Fibroblast of skin of right biceps (primary cell): Measurements from ENCODE around the gene COL4A2.
"Not testable (repeated sequence)": the region's sequence is repeated elsewhere in the genome, so short reads cannot be mapped to it uniquely, and the experiment has no call there.

Source experiments
- DNase-seq: peaks from one replicate; pipeline ENCODE4 v3.0.0-alpha.2; 2013

COL4A2 gene

DNA sequence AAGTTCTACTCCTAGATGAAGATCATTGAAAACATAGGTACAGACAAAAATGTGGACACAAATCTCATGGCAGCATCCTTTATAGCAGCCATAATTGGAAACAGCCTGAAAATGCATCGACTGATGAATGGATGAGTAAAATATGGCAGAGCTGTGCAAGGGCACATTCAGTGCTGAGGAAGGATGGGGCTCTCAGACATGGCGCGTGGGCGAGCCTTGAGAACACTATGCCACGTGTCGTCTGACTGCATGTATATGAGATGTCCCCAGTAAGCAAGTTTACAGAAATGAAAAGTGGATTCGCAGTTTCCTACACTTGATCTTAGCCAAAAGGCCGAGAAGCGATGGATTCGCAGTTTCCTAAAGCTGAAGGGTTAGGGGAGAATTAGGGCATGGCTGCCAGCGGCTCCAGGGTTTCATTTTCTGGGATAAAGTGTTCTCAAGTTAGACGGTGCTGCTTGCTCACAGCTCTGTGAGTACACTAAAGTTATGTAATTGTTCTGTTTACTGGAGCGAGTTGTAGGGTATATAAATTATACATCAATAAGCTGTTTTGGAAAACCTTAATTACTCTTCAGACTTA is 176.4 kb downstream of the COL4A2 start:
- DNase-seq, result no peak

DNA sequence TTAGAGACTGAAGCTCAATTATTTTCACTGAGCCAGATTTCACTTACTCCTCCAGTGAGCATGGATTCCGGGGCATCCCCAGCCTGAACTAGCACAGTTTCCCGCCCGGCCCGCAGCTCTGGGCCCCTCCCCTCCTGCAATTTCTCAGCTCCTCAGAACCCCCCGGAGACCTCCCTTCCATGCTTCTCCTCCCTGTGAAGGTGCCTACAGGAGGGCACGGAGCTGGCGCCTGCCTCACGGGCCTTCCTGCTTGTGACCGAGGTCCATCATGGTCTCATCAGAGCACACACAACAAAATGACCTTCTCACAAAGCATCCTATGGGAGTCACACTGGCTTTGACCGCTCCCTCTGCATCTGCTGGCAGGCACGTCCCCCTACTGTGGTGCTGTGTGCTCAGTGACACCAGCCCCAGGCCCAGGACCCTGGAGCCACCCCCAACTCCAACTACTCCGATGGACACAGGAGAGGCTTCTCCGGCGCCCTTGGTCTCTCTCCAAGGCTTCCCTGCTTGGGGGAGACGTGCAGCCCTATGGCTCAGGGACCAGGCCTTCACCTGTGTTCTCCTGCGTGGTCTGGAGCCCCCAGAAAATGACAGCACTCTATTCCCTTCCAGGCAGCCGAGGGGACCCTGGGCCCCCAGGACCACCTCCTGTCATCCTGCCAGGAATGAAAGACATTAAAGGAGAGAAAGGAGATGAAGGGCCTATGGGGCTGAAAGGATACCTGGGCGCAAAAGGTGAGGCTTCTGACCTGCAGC is 177.4 kb downstream of the COL4A2 start:
- no peak for DNase-seq

DNA sequence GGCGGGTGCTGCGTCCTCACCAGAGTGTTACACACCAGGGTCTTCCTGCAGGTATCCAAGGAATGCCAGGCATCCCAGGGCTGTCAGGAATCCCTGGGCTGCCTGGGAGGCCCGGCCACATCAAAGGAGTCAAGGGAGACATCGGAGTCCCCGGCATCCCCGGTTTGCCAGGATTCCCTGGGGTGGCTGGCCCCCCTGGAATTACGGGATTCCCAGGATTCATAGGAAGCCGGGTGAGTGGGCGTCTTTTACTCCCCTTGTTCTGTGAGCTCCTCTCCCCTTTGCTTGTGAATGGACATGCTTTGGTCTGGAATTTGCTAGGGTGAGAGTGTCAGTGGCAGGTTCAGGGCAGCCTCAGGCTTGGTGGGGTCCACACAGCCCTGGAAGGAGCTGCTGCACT is 178.5 kb downstream of the COL4A2 start:
- peak; percentile 69 for DNase-seq

DNA sequence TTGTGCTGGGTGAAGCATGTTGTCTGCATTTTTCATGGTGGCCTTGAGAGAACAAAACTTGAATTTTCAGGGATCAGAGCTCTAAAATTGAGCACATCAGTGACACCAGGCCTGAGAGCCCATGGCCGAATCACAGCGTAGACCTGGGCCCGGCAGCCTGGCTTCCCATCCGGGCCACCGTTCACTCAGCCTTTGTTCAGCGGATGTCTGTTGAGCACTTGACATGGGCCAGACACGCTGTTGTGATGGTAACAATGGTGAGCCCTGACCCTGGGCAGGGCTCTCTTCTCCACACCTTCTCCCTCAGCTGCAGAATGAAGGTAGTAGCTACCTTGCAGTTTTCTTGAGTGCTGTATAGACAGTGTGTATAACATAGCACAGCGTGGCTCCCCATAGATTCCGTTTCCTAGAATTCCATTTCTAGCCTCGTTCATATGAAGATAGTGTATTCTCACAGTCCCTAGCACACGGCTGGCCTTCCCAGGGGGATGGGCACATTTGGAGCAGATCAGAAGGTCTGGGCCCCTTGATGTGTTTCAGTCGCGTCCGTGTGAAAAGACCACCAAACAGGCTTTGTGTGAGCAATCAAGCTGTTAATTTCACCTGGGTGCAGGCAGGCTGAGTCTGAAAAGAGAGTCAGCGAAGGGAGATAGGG is 179.1 kb downstream of the COL4A2 start:
- DNase-seq, result no peak

DNA sequence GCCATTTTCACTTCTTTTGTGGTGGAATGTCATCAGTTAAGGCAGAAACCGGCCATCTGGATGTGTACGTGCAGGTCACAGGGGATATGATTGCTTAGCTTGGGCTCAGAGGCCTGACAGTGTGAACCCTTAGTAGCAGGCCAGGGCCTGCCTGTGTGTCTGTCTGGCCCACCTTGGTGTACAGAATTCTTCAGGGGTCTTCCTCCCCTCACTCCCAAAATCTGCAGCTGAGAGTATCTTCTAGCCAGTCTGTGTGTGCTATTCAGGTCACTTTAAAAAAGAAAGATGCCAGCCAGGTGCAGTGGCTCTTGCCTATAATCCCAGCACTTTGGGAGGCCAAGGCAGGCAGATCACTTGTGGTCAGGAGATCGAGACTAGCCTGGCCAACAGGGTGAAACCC is 179.8 kb downstream of the COL4A2 start:
- DNase-seq, result not testable (repeated sequence)

DNA sequence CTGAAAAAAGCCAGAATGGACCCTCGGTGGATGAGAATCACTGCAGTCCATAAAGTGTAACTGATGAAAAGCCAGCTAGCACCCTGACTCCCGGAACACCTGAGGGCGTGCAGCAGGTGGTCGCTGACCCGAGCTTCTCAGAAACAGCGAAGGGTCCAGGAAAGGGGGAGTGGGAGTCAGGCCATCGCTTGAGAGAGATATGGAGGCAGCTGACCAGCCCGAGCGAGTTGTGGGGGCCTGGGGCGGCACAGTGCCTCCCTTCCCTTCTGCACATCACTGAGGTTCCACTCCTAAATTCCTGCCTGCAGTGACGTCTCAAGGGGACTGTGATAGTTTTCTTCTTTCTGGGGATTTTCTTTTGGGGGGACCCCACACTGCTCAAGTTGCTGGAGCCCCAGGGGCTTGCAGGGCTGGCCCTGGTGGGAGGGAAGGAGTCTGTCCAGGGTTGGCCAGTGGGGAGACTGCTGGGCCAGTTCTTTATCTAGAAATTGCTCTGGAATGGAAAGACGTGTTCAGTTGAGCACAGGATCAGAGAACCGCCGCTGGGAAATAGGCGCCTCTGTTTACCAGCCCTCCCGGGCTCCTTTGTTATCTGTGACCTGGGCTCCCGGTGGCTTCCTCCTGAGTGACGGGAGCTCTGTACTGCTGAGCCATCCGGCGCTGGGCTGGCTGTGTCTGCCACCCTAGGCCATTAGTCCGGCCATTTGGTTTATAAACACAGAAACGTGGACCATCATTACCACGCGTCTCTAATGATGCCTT is 183.1 kb downstream of the COL4A2 start:
- DNase-seq, result no peak

DNA sequence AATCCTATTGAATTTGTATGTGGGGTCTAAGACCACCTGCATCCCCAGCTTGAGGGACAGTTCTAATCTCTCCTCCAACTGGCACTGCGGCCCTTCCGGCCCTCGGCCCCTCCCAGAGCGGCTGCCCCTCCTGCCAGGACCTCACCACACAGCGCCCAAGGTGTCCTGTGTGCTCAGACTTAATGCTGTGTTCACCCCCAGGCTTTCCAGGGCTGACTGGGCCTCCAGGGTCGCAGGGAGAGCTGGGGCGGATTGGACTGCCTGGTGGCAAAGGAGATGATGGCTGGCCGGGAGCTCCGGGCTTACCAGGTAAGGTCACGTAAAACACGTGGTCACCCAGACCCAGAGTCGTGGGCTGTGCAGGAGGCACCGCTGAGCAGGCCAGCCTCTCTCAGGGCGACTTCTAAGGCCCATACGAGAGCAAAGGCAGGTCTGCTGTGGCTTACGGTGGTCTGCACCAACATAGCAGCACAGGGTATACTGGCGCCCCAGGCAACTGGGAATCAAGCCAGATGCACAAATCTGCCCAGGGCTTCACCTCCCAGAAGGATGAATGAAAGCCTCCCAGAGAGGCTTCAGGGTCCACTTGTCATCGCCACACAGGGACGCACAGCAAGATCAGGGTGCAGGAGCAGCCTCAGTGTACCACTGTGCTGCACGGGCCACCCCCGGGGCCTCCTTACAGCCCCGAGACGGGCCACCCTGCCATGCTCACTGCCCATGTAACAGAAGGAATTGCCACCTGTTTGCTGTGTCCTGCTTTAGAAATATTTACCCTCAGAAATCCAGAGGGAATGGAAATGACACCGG is 185.0 kb downstream of the COL4A2 start:
- no peak for DNase-seq

DNA sequence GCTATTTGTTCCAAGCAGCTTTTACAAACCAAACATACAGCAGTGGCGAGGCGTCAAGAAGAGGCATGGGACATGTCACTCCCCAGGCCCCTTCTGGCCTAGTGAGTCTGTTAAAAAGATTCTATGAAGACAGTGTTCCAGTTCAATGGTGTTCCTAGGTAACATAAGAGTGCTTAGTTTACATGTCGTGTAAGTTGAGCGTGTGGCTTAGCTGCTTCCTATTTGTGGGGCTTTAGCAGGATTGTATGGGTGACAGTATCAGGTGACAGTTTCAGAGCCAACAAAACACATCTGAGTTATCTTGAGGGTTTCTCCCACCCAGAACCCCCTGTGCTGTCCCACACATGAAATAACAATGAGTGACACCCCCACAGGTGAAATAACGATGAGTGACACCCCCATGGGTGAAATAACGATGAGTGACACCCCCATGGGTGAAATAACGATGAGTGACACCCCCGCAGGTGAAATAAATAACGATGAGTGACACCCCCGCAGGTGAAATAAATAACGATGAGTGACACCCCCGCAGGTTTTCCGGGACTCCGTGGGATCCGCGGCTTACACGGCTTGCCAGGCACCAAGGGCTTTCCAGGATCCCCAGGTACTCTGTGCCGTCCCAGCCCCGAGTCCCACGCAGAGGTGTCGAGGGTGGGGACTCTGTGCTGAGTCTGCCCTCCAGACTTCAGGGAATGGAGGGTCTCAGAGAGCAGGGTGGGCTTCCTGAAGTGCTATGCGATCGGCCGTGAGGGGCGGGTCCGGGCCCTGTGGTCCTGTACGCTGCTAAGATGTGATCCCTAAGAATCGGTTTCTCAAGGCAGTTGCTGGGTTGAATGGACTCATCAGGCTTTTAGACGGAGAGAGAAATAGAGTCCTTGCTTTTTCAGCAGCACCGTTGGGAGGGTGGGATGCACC is 185.9 kb downstream of the COL4A2 start:
- no peak for DNase-seq

DNA sequence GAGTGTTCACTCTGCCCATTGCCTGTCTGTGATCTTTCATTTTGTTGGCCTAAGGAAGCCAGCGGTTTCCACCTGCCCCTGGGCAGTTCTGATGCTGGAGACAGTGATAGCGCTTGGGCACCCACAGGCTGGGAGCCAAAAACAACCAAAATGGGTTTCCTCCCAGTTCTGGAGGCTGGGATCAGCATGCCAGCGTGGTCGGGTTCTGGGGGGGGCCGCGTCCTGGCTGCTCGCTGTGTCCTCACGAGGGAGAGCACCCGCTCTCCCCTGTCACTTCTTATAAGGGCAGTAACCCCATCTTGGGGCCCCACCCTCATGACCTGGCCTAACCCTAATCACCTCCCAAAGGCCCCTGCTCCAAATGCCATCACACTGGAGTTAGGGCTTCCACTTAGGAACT is 186.5 kb downstream of the COL4A2 start:
- DNase-seq, result no peak

DNA sequence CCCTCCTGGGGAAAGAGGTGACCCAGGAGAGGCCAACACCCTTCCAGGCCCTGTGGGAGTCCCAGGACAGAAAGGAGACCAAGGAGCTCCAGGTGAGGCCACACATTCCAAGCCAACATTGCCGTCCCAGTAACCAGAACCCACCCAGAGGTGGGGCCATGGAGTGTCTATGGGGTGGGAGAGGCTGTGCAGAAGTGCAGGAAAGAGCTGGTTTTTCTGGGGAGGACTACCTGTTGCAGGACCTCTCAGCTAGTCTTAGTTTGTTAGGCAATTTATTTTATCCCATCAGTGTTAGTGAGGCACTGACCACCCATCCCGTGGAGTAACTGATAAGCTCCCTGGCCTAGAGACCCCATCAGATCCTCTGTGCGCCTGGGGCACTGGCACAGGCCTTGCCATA is 188.3 kb downstream of the COL4A2 start:
- DNase-seq, result no peak

DNA sequence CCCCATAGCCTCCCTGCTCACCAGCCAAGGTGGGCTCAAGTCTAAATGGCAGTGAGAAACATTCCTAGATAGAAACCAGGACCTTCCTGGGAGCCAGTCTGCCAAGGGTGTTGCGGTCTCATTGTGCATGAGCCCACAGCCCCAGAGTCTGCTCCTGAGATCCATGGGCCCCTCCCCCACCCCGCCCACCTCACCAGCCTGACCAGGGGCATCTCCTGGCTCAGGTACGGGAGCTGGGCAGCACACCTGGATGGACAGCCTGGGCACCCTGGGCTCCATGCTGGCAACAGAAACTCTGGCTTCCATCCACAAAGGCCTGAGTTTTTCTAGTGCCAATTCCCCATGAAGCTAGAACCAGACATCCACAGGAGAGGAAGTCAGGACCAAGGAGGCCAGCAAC is 188.8 kb downstream of the COL4A2 start:
- DNase-seq, result no peak

DNA sequence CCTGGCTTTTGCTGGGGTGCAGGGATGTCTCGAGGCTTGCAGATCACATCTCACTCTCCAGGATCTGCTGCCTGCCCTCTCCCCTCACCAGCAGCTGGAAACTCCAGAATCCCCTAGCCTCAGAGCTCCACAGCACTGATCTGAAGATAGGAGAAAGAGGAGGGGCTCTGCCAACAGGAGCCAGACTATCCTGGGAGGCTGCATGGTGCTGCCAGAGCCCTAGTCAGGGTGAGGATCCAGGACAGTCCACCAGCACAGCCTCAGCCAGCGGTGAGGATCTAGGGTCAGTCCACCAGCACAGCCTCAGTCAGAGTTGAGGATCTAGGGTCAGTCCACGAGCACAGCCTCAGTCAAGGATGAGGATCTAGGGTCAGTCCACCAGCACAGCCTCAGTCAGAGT is 189.2 kb downstream of the COL4A2 start:
- no peak for DNase-seq

DNA sequence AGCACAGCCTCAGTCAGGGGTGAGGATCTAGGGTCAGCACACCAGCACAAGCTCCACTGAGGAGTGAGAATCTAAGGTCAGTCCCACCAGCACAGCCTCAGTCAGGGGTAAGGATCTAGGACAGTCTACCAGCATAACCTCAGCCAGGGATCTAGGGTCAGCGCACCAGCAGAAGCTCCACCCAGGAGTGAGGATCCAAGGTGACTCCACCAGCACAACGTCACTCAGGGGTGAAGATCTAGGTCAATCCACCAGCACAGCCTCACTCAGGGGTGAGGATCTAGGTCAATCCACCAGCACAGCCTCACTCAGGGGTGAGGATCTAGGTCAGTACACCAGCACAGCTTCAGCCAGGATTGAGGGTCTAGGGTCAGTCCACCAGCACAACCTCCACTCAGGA is 189.9 kb downstream of the COL4A2 start:
- DNase-seq, result no peak

DNA sequence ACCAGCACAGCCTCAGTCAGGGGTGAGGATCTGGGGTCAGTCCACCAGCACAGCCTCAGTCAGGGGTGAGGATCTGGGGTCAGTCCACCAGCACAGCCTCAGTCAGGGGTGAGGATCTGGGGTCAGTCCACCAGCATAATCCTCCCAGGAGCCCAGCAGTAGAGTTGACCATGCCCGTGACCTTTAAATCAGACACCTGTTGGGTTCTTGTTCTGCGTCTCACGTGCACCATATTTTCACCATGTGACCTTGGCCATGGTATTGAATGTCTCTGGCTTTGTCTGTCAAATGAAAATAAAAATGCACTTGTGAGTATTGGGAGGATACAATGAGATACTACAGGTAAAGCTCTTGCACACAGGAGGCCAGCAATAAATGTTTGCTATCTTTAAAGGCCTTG is 190.8 kb downstream of the COL4A2 start:
- DNase-seq, result not testable (repeated sequence)

DNA sequence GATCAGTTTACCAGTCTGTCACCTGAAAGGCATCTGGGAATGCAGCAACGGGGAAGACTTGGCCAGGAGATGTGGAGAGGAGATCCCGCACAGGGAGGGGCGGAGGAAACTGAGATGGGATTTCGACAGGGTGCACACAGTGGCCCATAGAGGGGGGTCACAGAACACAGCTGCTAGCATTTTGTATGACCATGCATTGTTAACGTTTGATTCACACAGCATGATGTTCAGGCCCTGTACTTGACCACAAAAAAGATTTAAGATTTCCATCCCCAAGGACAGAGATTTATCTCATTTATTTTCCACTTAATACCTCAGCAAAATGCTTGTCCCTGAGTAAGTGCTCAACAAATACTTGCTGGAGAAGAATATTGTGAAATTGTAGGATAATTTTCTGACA is 191.2 kb downstream of the COL4A2 start:
- peak; percentile 13 for DNase-seq

DNA sequence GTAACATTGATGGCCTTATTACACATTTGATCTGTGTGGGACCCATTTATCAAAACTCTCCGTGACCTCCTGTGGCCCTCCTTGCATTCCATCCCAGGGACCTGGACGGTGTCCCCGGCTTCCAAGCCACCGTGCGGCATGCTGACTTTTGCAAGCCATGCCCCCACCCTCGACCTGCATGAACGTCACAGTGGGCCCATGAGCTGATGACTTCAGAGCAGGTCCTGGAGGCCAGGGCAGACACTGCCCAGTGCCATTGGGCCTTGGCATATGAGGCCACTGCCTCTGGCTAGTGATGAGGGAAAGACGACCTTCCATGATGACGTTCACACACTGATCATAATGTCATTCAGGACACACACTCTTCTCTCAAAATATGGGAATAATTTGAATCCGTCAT is 191.7 kb downstream of the COL4A2 start:
- no peak for DNase-seq

DNA sequence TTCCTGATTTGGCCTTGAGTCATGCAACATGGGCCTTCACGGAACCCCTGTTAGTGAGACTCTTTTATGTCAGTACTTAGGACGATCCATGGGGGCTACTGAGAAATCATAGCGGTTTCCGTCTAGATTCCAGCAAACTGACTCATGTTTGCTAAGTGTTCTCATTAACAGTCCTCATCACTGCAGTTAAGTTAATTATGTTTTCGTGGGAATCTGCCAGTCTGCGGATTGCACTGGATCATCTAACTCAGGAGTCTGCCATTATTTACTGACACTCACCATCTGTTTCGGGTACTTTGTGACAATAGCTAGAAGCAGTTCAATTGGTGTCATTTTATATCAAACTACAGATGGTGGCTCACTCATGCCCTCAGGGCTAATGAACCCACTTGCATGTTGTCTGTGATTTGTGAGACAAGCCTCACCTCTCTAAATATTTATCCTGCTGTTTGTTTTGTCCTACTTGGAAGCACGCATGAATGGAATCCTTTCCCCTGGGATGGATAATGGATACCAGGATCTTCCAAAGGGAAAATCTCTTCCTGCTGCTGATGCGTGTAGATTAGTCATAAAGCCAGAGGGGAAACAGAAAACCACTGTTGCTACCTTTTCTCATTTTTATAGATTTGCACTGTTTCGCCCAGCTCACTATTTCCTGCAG is 192.7 kb downstream of the COL4A2 start:
- peak; percentile 83 for DNase-seq

DNA sequence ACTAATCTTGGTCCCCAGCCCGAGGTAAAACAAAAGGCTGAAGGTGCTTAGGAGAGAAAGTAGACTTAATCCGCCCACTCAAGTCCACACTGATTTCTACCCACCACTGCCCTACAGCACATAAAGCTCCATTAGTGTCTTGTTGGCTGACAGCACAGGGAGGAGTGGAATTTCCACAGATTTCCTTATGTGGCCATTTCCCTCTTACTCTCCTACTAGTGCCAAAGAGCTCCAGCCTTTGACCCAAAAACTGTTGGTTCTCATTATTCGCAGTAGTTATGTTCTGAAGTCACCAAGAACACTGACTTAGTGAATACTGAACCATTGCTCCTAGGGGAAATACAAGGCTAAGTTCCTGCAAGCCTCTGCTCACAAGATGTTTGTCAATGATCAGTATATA is 193.3 kb downstream of the COL4A2 start:
- no peak for DNase-seq

DNA sequence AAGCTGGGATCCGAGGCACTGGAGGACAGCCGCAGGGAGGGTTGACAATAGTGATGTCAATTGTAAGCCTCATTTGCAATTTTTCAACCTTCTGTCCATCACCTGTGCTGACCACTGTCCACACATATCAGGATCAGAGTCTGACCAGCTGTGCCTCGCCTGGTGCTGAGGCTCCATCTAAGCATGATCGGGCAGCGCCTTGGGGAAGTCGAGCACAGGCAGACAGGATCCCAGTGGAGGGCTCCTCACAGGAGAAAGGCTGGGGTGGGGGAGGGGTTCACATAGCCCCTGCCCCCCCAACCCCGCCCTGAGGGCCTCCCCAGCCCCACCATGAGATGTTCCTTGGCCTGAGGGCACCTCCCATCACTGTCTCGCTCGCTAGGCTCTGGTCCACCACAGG is 194.1 kb downstream of the COL4A2 start:
- no peak for DNase-seq

DNA sequence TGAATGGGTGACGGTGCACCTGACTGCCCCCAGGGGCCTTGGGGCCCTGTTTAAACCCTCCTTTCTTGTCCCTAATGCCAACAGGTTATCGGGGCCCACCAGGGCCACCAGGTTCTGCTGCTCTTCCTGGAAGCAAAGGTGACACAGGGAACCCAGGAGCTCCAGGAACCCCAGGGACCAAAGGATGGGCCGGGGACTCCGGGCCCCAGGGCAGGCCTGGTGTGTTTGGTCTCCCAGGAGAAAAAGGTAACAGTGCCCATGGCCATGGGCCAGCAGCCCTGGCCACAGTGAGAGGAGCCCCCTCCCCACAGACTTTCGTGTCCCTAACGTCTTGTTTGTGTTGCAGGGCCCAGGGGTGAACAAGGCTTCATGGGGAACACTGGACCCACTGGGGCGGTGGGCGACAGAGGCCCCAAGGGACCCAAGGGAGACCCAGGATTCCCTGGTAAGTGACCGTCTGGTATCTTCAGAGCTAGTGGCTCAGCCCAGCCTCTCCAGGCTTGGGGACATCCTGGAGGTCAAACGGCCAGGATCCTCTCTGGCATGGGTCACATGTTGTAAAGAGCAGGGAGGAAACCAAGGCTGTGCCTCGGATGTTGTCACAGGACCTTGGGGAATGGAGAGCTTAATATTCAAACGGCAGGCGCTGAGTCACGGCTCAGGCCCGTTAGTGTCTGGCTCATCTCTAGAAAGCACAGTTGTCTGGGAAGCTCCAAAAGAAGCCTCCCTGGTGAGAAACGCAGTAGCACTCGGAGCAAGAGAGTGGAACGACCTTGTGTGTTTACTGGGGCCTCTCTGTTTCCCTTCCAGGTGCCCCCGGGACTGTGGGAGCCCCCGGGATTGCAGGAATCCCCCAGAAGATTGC is 196.2 kb downstream of the COL4A2 start:
- DNase-seq, result peak; percentile 41
